Choroid plexus epithelial cell (primary cell): ENCODE measurements around the gene PDE2A.

ENCODE experiments used
- DNase-seq: peaks from one replicate; pipeline ENCODE4 v3.0.0-alpha.2; 2010; ENCODE audit warnings: low read depth
- H3K4me3 ChIP-seq: 2 replicates; pipeline ENCODE4 v1.5.1; 2011; ENCODE audit warnings: low read depth, mild to moderate bottlenecking, control low read depth, low read length, moderate library complexity
- TF ChIP-seq, protein P1 (sequence below): conservative IDR thresholded peaks from 2 replicates; pipeline ENCODE4 v1.5.1; 2011; ENCODE audit warnings: low read depth, mild to moderate bottlenecking, control low read depth, inconsistent platforms, low read length, moderate library complexity

The PDE2A gene

DNA sequence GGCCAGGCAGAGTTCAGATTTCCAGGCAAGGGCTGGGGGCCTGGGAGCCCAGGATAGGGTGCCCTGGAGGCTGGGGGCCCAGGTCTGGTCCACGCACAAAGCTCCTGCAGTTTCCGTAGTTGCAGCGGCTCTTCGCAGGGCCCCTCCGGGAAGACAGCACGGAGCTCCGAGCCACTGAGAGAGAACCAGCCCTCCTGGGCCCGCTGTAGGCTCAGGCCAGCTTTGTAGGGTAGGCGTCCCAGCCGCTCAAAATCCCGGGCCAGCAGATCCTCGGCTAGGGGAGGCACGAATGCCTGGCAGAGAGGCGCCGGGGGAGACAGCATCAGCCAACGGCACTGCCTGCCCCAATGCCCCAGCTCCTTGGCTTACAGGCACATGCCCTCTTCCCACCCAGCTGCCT is 23.6 kb upstream of the PDE2A start:
- H3K4me3 ChIP-seq, result no peak overlapping the region
- no peak for DNase-seq
- TF ChIP-seq, protein P1, sequence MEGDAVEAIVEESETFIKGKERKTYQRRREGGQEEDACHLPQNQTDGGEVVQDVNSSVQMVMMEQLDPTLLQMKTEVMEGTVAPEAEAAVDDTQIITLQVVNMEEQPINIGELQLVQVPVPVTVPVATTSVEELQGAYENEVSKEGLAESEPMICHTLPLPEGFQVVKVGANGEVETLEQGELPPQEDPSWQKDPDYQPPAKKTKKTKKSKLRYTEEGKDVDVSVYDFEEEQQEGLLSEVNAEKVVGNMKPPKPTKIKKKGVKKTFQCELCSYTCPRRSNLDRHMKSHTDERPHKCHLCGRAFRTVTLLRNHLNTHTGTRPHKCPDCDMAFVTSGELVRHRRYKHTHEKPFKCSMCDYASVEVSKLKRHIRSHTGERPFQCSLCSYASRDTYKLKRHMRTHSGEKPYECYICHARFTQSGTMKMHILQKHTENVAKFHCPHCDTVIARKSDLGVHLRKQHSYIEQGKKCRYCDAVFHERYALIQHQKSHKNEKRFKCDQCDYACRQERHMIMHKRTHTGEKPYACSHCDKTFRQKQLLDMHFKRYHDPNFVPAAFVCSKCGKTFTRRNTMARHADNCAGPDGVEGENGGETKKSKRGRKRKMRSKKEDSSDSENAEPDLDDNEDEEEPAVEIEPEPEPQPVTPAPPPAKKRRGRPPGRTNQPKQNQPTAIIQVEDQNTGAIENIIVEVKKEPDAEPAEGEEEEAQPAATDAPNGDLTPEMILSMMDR, result no peak

DNA sequence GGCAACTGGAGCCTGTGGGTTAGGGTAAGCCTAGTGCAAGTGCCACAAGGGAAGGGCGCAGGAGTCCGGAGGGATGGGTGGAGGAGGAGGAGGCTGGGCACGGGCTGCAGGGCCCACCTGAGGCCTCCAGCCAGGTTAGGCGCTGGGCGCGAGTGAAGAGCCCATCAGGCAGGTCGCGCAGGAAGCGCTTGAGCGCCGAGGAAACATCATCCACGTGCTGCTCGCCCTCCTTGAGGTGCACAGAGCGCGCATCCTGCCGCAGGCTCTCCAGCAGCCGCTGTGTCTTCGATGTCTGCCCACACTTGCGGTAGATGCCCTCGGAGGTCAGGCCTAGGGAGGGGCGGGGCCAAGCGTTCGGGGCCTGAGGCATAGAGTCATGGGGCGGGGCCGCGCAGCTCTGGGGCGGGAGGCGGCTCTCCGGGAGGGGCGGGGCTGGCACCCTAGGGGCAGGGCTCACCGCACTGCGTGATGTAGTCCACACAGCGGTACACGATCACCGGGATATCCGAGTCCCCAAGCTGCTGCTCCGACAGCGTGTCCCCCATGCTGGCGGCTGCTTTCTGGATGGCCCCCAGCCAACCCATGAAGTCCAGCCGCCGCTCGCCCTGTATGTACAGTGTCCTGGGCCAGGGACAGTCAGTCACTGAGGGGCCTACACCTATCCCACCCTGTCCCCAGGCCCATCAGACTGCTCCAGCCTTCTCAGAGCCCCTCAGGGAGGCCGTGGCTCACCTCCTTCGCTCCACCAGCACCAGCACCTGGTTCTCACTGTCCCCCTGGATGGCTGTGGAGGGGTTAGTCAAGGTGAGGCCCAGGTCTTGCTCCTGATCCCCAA is 22.9 kb upstream of the PDE2A start:
- DNase-seq, result no peak
- no peak overlapping the region for H3K4me3 ChIP-seq
- TF ChIP-seq, protein P1, result no peak

DNA sequence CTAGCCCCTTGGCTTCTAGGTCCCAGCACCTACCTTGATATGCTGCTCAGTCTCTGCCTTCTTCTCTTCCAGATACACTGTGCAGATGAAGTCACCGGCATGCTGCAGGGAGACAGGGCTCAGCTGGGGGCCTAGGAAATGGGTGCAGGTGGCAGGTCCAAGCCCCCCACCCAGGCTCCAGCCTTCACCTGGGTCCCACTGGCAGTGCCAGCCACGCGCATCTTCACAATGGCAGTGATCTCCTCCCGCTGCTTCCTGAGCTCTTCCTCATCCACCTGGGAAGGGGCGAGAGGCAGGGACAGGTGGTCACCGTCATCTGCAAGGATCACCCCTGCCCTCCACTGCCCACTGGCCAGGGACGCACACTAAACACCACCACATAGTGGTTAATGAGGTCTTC is 21.1 kb upstream of the PDE2A start:
- TF ChIP-seq, protein P1, result no peak
- H3K4me3 ChIP-seq, result no peak overlapping the region
- no peak for DNase-seq

DNA sequence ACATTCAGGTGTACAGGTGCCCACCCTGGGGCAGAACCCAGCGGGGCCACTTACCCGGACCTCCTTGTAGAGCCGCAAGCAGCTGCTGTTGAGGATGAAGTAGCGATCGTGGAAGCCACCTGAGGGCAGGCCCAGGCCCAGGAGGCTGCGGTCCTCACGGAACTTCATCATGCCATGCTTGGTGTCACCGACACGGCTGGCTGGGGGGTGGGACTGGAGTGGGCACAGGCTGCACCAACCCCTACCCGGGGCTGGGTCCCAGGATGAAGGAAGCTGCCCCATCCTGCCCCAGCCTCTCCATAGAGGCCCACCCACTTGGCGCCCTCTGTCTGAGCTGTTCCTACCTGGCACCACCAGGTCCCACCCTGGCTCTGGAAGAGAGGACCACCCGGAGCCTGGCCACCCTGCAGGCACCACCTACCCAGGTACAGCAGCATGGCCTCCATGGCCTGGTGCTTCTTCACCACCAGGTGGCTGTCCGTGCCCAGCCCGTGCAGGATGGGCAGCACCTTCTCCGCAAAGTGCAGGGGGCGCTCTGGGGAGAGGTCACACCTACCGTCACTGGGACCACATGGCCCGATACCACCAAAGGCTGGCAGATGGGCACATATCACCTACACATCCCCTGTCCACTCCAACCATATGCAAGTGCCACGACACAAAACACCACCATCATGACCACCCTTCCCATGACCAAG is 19.2 kb upstream of the PDE2A start:
- TF ChIP-seq, protein P1, result no peak
- H3K4me3 ChIP-seq, result no peak overlapping the region
- DNase-seq, result no peak

DNA sequence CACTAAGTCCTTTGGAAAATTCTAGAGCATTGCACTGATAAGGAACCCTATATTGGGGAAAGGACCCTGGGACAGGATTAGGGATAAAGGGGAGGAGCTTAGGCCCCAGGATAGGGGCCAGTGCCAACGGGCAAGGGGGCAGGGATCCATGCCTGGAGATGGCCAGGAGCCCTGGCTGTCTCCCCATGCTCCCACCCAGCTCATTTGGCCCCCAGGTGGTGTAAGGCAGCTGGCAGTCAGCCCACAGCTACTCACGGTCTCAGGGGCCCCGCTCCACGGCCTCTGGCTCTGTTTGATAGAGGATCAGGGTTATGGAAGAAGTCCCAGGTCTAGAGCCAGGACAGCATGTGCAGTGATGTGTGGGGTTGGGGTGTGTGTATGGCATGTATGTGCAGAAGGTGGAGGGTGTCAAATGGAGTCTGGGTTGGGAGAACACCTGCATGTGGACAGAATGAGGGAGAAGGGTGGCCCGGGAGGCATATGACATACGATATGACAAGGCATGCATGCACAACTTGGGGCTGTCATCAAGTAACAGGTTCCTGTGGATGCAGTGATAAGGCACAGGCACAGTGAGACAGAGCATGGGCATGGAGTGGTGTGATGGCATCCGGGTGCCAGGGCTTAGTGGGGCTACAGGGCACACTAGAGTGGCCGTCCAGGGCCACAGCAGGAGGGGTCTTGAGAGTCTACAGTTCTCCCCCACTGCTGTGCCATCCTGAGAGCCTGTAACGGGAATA is 18.4 kb upstream of the PDE2A start:
- TF ChIP-seq, protein P1, result no peak
- no peak overlapping the region for H3K4me3 ChIP-seq
- DNase-seq, result no peak

DNA sequence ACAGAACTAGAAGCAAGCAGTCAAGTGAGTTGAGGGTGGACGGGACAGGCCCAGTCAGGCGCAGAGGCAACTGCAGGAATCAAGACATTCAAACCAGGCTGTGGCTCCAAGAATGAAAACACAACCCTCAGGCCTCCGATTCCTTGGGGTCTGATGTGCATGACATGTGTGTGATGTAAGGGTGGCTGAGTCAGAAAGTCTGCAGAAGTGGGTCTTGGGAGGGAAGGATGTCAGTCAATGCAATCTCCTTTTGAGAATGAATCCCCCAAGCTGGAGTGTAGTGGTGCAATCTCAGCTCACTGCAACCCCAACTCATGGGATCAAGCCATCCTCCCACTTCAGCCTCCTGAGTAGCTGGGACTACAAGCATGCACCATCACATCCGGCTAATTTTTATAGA is 15.9 kb upstream of the PDE2A start:
- TF ChIP-seq, protein P1, result no peak
- no peak overlapping the region for H3K4me3 ChIP-seq
- no peak for DNase-seq
